GM12878 (cell line): ENCODE data around the gene PHF2. TPM values are rescaled to one million over a fixed set of nuclear protein-coding genes. Genes with fewer than 3 reads are reported as not detected.

Experiments
- ATAC-seq: fragments of 200-7000 bp; cut with Tn5 transposase; 3 replicates; pipeline ENCODE4 v1.9.1; 2020; ENCODE audit warnings: mild to moderate bottlenecking, moderate library complexity
- BruUV-seq: library from RNA; stranded (reverse); fragments of 400-500 nt; replicated peaks from 2 replicates; lab custom pipeline; 2021; lab: Mats Ljungman, UMichigan
- CTCF ChIA-PET: fragments of 300-600 bp; sonication (Branson Sonifier 250); formaldehyde crosslinking; extraction: SDS; loops from one replicate; lab custom pipeline; 2021; ENCODE audit warnings: inconsistent platforms; lab: Yijun Ruan, JAX
- POLR2A ChIA-PET: fragments of 350-600 bp; formaldehyde crosslinking; extraction: SDS; loops from one replicate; lab custom pipeline; 2021; ENCODE audit warnings: inconsistent platforms; lab: Charles Lee
- RAD21 ChIA-PET: fragments of 300-600 bp; sonication (Branson Sonifier 250); formaldehyde crosslinking; loops from one replicate; lab custom pipeline; 2023; ENCODE audit warnings: antibody characterized with exemption; ENCODE audit not compliant: unreplicated experiment; lab: Charles Lee
- SMC1A ChIA-PET: fragments of 300-600 bp; sonication (Branson Sonifier 250); formaldehyde crosslinking; loops from one replicate; lab custom pipeline; 2023; ENCODE audit not compliant: unreplicated experiment, uncharacterized antibody; lab: Charles Lee
- DNase-seq: peaks from one replicate; pipeline ENCODE4 v3.0.0-alpha.2; 2011; ENCODE audit warnings: low read depth, low spot score
- FAIRE-seq: peaks from 3 replicates; lab custom pipeline; 2011; peaks lifted over from hg19 to GRCh38; lab: Jason Lieb, UNC
- H2AFZ ChIP-seq: 2 replicates; pipeline ENCODE4 v1.6.0; 2011; ENCODE audit warnings: low read depth, low read length, control low read depth; ENCODE audit not compliant: control insufficient read depth
- H3K27ac ChIP-seq: 2 replicates; pipeline ENCODE4 v1.5.1; 2011; ENCODE audit warnings: control low read depth; ENCODE audit not compliant: control insufficient read depth, insufficient read depth
- H3K27me3 ChIP-seq, 2 experiments: replicated peaks in 1 of 2; 2 replicates each; pipeline versions ENCODE4 v1.6.0 to v1.6.1; 2011; ENCODE audit warnings: low read length in 1 of 2; ENCODE audit not compliant: control insufficient read depth in 2 of 2, insufficient read depth in 2 of 2
- H3K36me3 ChIP-seq, 2 experiments: 2 replicates each; pipeline ENCODE4 v1.5.1; 2011; ENCODE audit warnings: low read length in 1 of 2; ENCODE audit not compliant: control insufficient read depth in 2 of 2, insufficient read depth in 2 of 2
- H3K4me1 ChIP-seq: 2 replicates; pipeline ENCODE4 v1.6.1; 2011; ENCODE audit warnings: mild to moderate bottlenecking, low read length, moderate library complexity, mixed read lengths; ENCODE audit not compliant: control insufficient read depth, insufficient read depth
- H3K4me2 ChIP-seq: 2 replicates; pipeline ENCODE4 v1.6.0; 2011; ENCODE audit warnings: control low read depth; ENCODE audit not compliant: control insufficient read depth, insufficient read depth
- H3K4me3 ChIP-seq: fragments of 200-600 bp; sonication (generic); 2 replicates; pipeline ENCODE4 v1.5.1; 2016
- H3K79me2 ChIP-seq: 2 replicates; pipeline ENCODE4 v1.6.0; 2011; ENCODE audit warnings: low read length; ENCODE audit not compliant: control insufficient read depth, insufficient read depth
- H3K9ac ChIP-seq: 2 replicates; pipeline ENCODE4 v1.8.0; 2011; ENCODE audit warnings: low read length, control low read depth, mixed read lengths; ENCODE audit not compliant: control insufficient read depth, insufficient read depth
- H3K9me3 ChIP-seq: replicated peaks from 3 replicates; pipeline ENCODE4 v1.5.1; 2011; ENCODE audit warnings: mild to moderate bottlenecking, low read length; ENCODE audit not compliant: control insufficient read depth, insufficient read depth
- H4K20me1 ChIP-seq: 2 replicates; pipeline ENCODE4 v1.6.0; 2011; ENCODE audit not compliant: control insufficient read depth, insufficient read depth
- MTA2 ChIP-seq: fragments of 450-650 bp; IDR thresholded peaks from 2 replicates; pipeline ENCODE4 v1.6.1; 2016; ENCODE audit warnings: low read depth, mild to moderate bottlenecking, moderate library complexity
- SREBF1 ChIP-seq: IDR thresholded peaks from 2 replicates; pipeline ENCODE4 v1.6.1; 2012; ENCODE audit warnings: mild to moderate bottlenecking, low read length
- TAF1 ChIP-seq: IDR thresholded peaks from 2 replicates; pipeline ENCODE4 v1.6.1; 2011; ENCODE audit warnings: mild to moderate bottlenecking, low read depth, low read length, borderline replicate concordance
- TCF7 ChIP-seq: IDR thresholded peaks from 2 replicates; pipeline ENCODE4 v1.6.1; 2014; ENCODE audit warnings: antibody characterized with exemption, borderline replicate concordance
- WGBS: methylation state at CpG from one replicate; pipeline ENCODE4 v1.1.6; 2016; ENCODE audit warnings: low lambda C conversion rate; ENCODE audit not compliant: insufficient replicate concordance, insufficient coverage; ENCODE audit errors: missing lambda C conversion rate; 5-methylcytosine and 5-hydroxymethylcytosine counted together
- in situ Hi-C: fragments of 300-500 bp; cut with MboI; formaldehyde crosslinking; loops from 9 replicates; pipeline ENCODE4 v1.14.3; 2018; ENCODE audit warnings: mixed read lengths
- intact Hi-C: fragments of 100-400 bp; cut with micrococcal nuclease; formaldehyde crosslinking; loops from one replicate; pipeline ENCODE4 v1.14.2; 2022; ENCODE audit not compliant: unreplicated experiment
- polyA plus RNA-seq, 11 experiments: library from polyadenylated mRNA; depleted of rRNA in 4 of 11; unstranded in 6 of 11; stranded (reverse) in 5 of 11; fragments of >200 nt; fragmentation: Nextera tagmentation in 4 of 11; fragmentation: Illumina TruSeq in 1 of 11; extraction: Ambion mirVana in 4 of 11; extraction: Trizol in 1 of 11; gene quantifications; 1 replicate in 1 of 11; 2 replicates in 10 of 11; pipeline versions ENCODE4 v1.2.1 to v1.2.3, GENCODE V29; 2011 to 2016; ENCODE audit warnings: inconsistent platforms in 2 of 11, missing spikeins in 2 of 11, low read depth in 1 of 11
- total RNA-seq, 4 experiments: library from RNA; depleted of rRNA in 3 of 4; stranded (reverse); fragments of >200 nt in 3 of 4; fragmentation: Illumina TruSeq in 1 of 4; extraction: Trizol in 1 of 4; gene quantifications; 2 replicates each; pipeline versions ENCODE4 v1.2.1 to v1.2.3, GENCODE V29; 2013 to 2021

Gene PHF2
- total and polyA plus RNA-seq, 10 of the 15 experiments (the other 5 are each of a cell fraction or from before 2014, with no cell fraction given), result 0.34 to 13.3 (median 5.5) TPM

DNA sequence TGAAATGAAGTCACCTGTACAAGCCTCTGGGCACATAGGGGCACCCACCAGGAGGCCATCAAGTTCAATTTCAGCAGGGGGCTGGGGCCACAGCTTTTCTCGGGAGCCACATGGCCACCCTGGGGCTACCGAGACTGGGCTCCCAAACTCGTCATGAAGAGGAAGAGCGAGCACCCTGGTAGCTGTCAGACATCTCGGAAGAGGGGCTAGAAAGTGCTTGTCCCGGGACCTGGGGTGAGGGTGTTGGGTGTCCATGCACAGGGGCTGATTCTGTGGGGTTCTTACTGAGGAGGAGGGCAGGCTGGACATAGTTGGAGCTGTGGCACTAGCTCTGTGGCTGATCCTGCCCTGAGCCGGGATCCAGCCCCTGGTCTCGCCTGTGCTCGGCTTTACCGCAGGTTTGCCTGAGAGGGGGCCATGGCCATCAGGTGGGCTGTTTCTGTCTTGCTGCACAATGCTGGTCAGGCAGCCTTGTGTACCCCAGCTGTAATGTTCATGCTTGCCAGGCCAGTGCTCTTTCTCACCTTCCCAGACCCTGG lies 70.3 kb downstream of the PHF2 start:
- no TSS peak for BruUV-seq
- no peak for DNase-seq
- no peak overlapping the region for H3K4me2 ChIP-seq
- H2AFZ ChIP-seq, result no peak overlapping the region
- H3K9me3 ChIP-seq, result no peaks in the 10 kb centered on the region
- no peak for TF ChIP-seq SREBF1
- TF ChIP-seq TCF7, result no peak
- H3K36me3 ChIP-seq, result peaks cover 9% of the 10 kb centered on the region in 2 experiments; a peak in 3 of 4 replicates
- H3K27me3 ChIP-seq, result no peaks in the 10 kb centered on the region
- RAD21 ChIA-PET, result no interaction called here
- in situ Hi-C loops, result no loop called here
- WGBS, result 91% methylated on average over 10 of the region's 10 CpGs
- intact Hi-C loops, result no loop called here
- H3K4me3 ChIP-seq, result no peak overlapping the region
- no peaks in the 10 kb centered on the region for H3K79me2 ChIP-seq
- CTCF ChIA-PET, result no interaction called here
- FAIRE-seq, result no peak
- ATAC-seq, result no peak
- H3K27ac ChIP-seq, result no peak overlapping the region
- POLR2A ChIA-PET, result no interaction called here
- no peak overlapping the region for H3K9ac ChIP-seq
- SMC1A ChIA-PET, result no interaction called here
- H4K20me1 ChIP-seq, result no peaks in the 10 kb centered on the region
- no peaks in the 10 kb centered on the region for H3K4me1 ChIP-seq

DNA sequence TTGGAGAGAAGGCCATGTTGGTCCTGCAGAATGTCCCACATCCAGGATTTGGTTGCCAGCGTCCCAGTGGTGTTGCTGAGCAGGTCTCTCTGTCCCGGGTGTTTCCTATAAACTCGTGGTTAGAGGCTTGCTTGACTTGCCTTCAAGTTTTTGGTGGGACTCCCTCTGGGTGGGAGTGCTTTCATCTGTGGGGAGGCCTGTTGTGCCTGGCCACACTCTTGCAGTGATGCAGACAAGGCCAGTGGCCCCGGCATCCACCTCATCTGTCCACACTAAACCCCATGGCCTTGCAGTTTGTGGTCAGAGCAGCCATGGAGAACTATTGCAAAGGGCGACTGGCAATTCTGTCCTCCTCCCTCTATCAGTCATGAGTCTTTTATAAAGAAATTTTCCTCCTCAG lies 71.8 kb downstream of the PHF2 start:
- POLR2A ChIA-PET, result no interaction called here
- no peaks in the 10 kb centered on the region for H4K20me1 ChIP-seq
- H3K9me3 ChIP-seq, result no peaks in the 10 kb centered on the region
- RAD21 ChIA-PET, result no interaction called here
- no TSS peak for BruUV-seq
- H3K36me3 ChIP-seq, result peaks cover 11% of the 10 kb centered on the region in 2 experiments; a peak in 3 of 4 replicates
- no peaks in the 10 kb centered on the region for H3K4me1 ChIP-seq
- ATAC-seq (no peak), FAIRE-seq (no peak), DNase-seq (no peak)
- no peaks in the 10 kb centered on the region for H3K79me2 ChIP-seq
- in situ Hi-C loops (no loop called here), intact Hi-C loops (no loop called here)
- H2AFZ ChIP-seq, result no peak overlapping the region
- no peak overlapping the region for H3K9ac ChIP-seq
- SMC1A ChIA-PET, result no interaction called here
- H3K27ac ChIP-seq, result no peak overlapping the region
- CTCF ChIA-PET, result no interaction called here
- H3K4me3 ChIP-seq, result no peak overlapping the region
- TF ChIP-seq MTA2 (no peak), TAF1 (no peak)
- H3K4me2 ChIP-seq, result no peak overlapping the region
- no peaks in the 10 kb centered on the region for H3K27me3 ChIP-seq
- WGBS, result 80% methylated on average over 5 of the region's 5 CpGs
